Measurements from ENCODE around the gene ECEL1.

- TF ChIP-seq EZH2phosphoT487 (IDR thresholded peaks at IDR 0.05; ENCODE audit: insufficient read depth, low read depth): no peak
- TF ChIP-seq EZH2 (IDR thresholded peaks at IDR 0.05; ENCODE audit: insufficient read depth, poor library complexity, severe bottlenecking): no peak
These were observed 25.0 kb upstream of the ECEL1 start for GRCh38 chr2:232512602-232513001.
